Activated T-cell treated with anti-CD3 and anti-CD28 coated beads for 48 hours (primary cell): ENCODE results near the gene ENTHD1.
"Not testable (repeated sequence)": the region's sequence is repeated elsewhere in the genome, so short reads cannot be mapped to it uniquely, and the experiment has no call there.

Experiments
- DNase-seq: peaks from one replicate; pipeline ENCODE4 v3.0.0-alpha.2; 2020; ENCODE audit warnings: low read depth

ENTHD1 gene

GRCh38 chr22:39900306-39901227, 7.0 kb upstream of the ENTHD1 start, which contains the start of gene GRAP2:
GRAP2 (plus strand) TSS chr22:39901084; CDS start chr22:39947107, 46,023 bp downstream.
- DNase-seq = no peak

DNA sequence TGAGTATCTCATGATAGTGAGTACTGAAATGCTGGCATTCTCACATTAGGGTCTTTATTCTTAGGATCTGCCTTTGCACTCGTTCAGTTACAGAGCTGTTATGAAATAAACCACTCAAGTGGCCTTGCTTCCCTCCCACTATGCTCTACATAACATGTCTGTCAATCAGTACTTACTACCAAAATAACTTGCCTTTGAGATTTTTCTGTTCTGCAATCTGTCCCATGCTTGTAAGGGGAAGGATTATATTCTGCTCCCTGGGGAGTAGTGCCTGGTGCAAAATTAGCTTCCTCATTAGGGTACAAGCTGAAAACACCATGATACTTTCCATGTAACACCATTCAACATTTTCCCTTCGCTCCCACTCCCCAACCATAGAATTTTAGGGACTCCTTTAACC, 5.4 kb upstream of the ENTHD1 start:
- DNase-seq = no peak

DNA sequence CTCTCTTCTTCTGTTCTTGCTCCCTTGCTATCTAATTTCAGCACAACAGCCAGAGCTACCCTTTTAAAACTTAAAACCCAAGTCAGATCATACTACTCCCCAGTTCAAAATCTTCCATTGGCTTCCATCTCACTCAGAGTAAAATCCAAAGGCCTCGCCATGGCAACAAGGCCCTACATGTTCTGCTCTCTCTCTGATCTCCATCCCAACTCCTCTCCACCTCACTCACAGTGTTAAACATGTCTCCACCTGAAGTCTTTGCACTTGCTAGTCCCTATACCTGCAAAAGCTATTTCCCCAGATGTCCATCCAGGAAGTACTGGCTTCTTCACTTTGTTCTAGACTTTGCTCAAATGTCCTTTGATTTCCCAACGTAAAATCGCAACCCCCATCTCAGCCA, 4.3 kb upstream of the ENTHD1 start:
- no peak for DNase-seq

DNA sequence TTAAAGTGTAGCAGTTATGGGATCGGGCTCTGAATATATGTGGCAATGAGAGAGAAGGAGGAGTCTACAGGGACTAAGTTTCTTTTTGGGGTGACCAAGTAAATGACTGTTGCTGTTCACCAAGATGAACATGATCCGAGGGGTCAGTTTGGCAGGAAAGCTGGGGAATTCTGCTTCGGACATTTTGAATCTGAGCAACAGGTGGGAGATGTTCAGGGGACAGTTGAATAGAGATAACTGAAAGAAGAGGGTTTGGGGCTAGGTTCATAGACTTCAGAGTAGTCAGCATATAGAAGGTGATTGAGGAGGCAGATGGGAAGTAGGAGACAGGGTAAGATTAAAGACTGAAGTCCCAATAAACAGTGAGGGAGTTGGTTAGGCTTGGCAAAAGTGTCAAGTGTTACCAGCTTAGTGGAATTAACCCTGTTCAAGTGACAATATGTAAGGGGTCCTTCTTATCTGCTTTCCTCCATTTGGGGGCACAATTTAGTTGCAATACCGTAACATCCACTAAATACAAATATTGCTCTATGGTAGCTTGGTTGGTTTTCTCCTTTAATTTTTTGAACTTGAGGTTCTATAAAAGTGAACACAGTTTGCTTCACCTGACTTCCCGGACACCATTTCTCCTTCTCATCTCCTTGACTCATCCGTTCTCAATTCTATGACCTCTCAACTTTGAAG, 2.9 kb upstream of the ENTHD1 start:
- no peak for DNase-seq

- no peak for DNase-seq
These were observed 2.1 kb upstream of the ENTHD1 start for GRCh38 chr22:39895682-39896081.

DNA sequence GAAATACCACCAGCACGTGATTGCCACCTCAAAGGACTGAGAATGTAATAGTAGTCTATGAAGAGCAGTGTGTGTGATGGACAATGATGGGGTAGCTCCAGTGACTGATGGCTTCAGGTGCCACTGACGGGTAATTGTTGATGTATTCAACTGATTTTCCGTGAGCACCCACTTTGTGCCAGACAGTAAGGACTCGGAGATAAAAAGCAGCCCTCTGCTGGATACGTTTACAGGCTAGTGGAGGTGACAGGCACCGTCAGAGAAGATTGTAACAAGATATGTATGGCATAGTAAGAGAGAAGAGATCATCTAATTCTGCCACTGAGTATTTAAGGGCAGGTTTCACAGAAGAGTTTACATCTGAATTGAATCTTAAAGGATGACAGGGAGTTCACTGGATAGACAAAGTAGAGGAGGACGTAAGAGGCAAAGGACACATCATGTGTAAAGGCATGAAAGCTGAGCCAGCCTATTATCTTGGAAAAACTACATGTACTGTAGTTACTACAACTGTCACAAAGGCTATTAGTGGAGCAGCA, 1.1 kb upstream of the ENTHD1 start:
- DNase-seq = no peak

GRCh38 chr22:39889924-39890323, 3.6 kb downstream of the ENTHD1 start:
- DNase-seq = not testable (repeated sequence)

DNA sequence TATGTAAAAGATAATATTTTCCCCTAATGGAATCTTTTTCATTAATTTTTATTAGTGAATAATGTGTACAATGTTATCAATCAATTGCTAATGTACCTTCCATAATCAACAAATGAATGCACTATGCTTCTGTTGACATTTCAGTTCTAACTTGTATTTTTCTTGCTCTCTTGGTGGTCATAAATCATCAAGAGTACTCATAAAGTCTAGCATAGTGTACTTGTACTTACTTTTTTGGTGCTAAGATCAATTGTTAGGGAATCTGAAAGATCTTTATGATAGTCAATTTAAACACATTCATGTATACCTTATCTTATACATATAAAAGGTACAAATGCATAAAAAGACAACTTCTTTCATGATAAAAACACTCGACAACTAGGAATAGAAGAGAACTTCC, 10.5 kb downstream of the ENTHD1 start:
- no peak for DNase-seq

DNA sequence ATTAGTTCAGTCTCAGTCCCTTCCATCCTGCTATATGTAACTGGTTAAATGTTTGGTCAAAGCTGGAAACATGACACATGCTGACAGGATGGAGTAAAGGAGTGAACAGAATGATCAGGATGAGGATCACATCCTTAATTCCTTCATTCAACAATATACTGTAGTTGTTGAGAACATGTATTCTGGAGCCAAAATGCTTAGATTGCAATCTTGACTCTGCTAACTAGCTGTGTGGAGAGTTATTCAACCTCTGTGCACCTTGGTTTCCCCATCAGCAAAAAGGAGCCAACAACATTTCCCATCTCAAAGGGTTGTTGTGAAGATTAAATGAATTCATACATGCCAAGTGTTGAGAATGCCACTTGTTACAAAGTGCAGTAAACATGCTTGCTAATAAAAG, 12.8 kb downstream of the ENTHD1 start:
- DNase-seq = no peak

- no peak for DNase-seq
These were observed 16.3 kb downstream of the ENTHD1 start for GRCh38 chr22:39877079-39877845.

- DNase-seq = not testable (repeated sequence)
These were observed 18.2 kb downstream of the ENTHD1 start for GRCh38 chr22:39875176-39875885.

DNA sequence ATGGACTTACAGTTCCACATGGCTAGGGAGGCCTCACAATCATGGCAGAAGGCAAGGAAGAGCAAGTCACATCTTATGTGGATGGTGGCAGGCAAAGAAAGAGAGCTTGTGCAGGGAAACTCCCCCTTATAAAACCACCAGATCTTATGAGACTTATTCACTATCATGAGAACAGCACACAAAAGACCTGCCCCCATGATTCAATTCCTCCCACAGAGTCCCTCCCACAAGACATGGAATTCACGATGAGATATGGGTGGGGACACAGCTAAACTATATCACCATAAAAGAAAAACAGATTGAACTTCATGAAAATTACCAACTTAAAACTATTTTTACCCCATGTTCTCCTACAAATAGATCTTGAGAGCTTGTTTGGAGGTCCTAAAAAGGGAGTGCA, 19.6 kb downstream of the ENTHD1 start:
- DNase-seq = no peak

DNA sequence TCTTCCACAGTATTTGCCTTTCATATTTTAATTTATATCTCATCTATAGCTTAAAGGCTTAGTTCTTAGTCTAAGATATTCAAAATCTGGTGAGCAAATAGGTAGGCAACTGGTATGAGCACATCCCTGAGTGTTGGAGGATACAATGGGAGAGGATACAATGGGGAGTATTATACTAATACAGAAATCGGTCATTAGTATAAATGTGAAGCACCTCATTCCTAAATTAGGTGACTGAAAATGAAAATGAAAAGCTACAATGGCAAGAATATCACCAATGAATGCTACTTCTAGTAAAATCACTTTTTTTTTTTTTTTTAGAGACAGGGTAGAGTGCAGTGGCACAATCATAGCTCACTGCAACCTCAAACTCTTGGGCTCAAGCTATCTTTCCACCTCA, 21.0 kb downstream of the ENTHD1 start:
- no peak for DNase-seq

DNA sequence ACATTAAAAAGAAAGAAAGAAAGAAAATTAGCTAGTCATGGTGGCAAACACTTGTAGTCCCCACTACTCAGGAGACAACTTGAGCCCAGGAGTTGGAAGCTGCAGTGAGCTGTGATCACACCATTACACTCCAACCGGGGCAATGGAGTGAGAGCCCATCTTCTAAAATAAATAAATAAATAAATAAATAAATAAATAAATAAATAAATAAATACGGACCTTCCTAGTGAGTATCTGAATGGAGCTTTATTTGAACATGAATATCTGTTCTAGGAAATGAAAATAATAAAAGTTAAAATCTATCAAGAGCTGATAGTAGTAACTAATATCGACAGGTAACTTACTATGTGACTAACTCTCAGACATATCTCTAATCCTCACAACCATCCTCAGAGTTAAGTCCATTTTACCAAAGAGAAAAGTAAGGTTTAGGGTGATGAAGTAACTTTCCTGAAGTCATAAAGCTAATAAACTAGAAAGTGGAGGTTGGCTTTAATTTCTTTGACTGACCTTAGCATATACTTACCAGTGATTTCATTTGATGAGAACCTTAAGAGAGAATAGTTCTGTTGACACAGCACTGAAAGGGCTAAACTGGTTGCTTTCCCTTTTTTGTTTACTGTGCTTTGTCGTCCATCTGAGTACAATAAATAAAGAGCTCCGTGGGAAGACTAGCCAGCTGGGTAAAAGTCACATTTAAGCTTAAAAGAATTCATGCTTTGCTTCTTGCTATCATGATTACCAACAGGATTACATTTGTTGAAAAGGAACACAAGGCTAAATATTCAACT, 22.4 kb downstream of the ENTHD1 start:
- DNase-seq = no peak

GRCh38 chr22:39869797-39870196, 23.8 kb downstream of the ENTHD1 start:
- not testable (repeated sequence) for DNase-seq

GRCh38 chr22:39868741-39869140, 24.8 kb downstream of the ENTHD1 start:
- DNase-seq = no peak

GRCh38 chr22:39859903-39860588, 33.5 kb downstream of the ENTHD1 start:
- DNase-seq = no peak

GRCh38 chr22:39856588-39856987, 37.0 kb downstream of the ENTHD1 start:
- no peak for DNase-seq

DNA sequence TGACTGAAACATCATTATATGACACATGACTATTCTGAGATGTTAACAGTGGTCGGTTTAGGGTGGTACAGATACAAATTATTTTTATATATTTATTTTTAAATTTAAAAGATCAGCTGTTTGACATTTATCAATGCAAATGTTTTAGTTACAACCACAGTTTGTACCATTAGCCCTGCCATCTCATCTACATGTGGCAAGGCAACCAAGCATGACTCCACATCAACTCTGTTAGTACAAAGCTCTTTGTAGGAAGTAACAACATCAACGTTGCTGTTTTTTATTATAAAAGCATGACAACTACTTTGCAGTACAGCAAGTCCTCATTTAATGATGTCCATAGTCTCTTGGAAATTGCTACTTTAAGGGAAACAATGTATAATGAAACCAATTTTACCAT, 40.8 kb downstream of the ENTHD1 start:
- no peak for DNase-seq
